HAP-1 (cell line): ENCODE measurements around the gene RCL1.

Experiments
- DNase-seq, 2 experiments: peaks; one replicate each; pipeline ENCODE4 v3.0.0-alpha.2; 2016 to 2020; ENCODE audit warnings: low spot score in 2 of 2
- H3K27me3 ChIP-seq: fragments of 250-450 bp; sonication (Bioruptor Pico); 2 replicates; pipeline ENCODE4 v1.5.1; 2020; ENCODE audit warnings: low read depth, mild to moderate bottlenecking, moderate library complexity
- H3K36me3 ChIP-seq: fragments of 250-450 bp; sonication (Bioruptor Pico); replicated peaks from 2 replicates; pipeline ENCODE4 v1.5.1; 2020; ENCODE audit warnings: mild to moderate bottlenecking
- H3K4me1 ChIP-seq: fragments of 250-450 bp; sonication (Bioruptor Pico); 2 replicates; pipeline ENCODE4 v1.5.1; 2020; ENCODE audit warnings: mild to moderate bottlenecking
- H3K4me3 ChIP-seq: fragments of 250-450 bp; sonication (Bioruptor Pico); 2 replicates; pipeline ENCODE4 v1.5.1; 2020; ENCODE audit warnings: mild to moderate bottlenecking, moderate library complexity
- H3K9me3 ChIP-seq: fragments of 250-450 bp; sonication (Bioruptor Pico); 2 replicates; pipeline ENCODE4 v1.5.1; 2020; ENCODE audit warnings: mild to moderate bottlenecking, moderate library complexity
- in situ Hi-C: fragments of 300-500 bp; cut with MboI; formaldehyde crosslinking; loops from 3 replicates; pipeline ENCODE4 v1.14.3; 2020; ENCODE audit warnings: low sequenced_read_pairs, inconsistent platforms, mixed read lengths

RCL1 gene

GRCh38 chr9:4902135-4902475, 109.4 kb downstream of the RCL1 start:
- Histone ChIP-seq H3K36me3 (no peaks in the 10 kb centered on the region), H3K27me3 (no peaks in the 10 kb centered on the region), H3K9me3 (no peaks in the 10 kb centered on the region), H3K4me1 (peaks cover 3% of the 10 kb centered on the region), H3K4me3 (no peak overlapping the region)
- DNase-seq, result no peak
- in situ Hi-C loops, result no loop called here

DNA sequence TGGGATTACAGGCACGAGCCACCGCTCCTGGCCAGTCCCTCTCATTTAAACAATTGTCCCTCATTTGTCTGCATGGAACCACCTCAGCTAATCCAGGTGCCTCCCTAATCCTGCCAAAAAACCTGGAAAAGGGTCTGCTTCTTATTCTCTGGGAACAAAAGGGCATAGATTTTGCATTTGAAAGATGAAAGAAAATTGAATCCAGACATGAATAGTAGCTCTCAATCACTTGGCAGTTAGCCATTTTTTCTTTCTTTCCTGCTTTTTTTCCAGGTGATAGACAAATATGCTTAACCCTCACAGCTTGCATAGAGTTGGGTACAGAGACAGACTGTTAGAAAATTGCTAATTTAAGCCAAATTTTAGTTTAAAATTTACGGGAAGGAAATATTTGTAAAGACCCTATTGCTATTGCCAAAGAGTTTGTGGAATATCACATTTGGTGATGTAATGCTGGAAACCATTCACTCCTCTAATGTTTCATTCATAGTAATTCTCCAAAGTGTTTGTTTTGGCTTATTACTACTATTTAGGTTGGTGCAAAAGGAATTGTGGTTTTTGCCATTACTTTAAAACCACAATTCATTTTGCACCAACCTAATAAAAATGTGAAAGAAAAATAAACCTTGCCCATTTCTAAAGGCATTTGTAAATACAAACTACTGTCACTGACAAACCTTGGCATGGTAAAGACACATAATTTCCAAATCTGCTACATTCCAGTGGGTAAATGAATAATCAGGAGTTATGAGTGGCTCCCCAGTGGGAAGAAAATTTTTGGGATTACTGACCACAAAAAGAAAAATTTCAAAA, 111.8 kb downstream of the RCL1 start:
- Histone ChIP-seq H3K36me3 (no peaks in the 10 kb centered on the region), H3K9me3 (no peaks in the 10 kb centered on the region), H3K27me3 (no peaks in the 10 kb centered on the region), H3K4me1 (peaks cover 3% of the 10 kb centered on the region), H3K4me3 (no peak overlapping the region)
- in situ Hi-C loops, result no loop called here
- DNase-seq, result peak; percentile 20 to 65

DNA sequence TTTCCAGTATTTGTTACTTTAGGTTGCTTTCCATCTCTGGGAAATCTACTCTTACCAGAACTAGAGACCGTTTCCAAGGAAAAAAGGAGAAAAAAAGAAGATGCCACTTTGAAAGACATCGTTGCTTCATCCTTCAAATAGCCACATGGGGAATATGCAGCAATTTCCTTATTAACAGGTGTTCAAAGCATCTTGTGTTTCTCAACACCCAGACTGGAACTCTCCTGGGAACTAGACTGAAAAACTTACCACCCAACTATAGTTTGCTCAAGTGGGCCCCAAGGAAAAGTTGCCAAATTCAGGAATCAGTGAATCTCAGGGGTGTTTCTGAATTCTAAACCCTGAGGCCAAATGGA, 112.4 kb downstream of the RCL1 start:
- no peaks in the 10 kb centered on the region for H3K36me3 ChIP-seq
- H3K27me3 ChIP-seq, result no peaks in the 10 kb centered on the region
- H3K4me1 ChIP-seq, result peaks cover 3% of the 10 kb centered on the region
- in situ Hi-C loops, result no loop called here
- no peaks in the 10 kb centered on the region for H3K9me3 ChIP-seq
- DNase-seq, result no peak
- no peak overlapping the region for H3K4me3 ChIP-seq
